ENCODE data around the gene PRKCA. TPM values are rescaled to one million over a fixed set of nuclear protein-coding genes. Genes with fewer than 3 reads are reported as not detected.

Gene PRKCA
- total and polyA plus RNA-seq, 2 experiments from 2014 or later = 6.4 to 35.4 TPM

DNA sequence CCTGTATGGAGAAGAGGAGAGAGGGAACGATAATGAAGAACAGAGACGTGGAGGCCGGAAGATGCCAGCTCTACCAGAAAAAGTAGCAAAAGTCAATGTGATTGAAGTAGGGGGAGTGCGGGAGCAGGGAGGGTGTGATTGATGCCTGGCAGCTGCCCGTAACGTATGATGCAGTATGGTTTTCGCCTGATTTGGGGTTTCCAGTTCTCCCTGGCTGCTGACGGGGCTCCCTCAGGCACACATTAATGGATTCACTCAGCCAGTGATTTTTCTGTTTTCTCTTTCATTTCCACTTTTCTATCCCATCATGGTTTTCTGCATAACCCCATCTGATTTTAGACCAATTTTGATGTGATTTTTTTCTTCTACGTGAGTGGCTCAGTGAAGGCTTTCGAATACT lies 62.1 kb downstream of the PRKCA start:
- no peak overlapping the region for H3K4me3 Mint-ChIP-seq
- Histone ChIP-seq H3K27ac (ENCODE audit: low read depth) (no peak overlapping the region), H3K4me1 (ENCODE audit: insufficient read depth) (peaks cover 24% of the 10 kb centered on the region), H3K4me2 (no peak overlapping the region), H3K4me3 (no peak overlapping the region), H3K79me2 (replicated peaks; ENCODE audit: insufficient read depth) (0 out of 2 replicates have a peak, but pooled peaks cover 3% of the 10 kb centered on the region), H2AFZ (no peak overlapping the region), H3F3A (replicated peaks; ENCODE audit: low read depth) (no peaks in the 10 kb centered on the region), H4K20me1 (replicated peaks; ENCODE audit: insufficient read depth) (no peaks in the 10 kb centered on the region), H3K9me2 (ENCODE audit: insufficient read depth) (no peaks in the 10 kb centered on the region), H3K27me3 (ENCODE audit: insufficient read depth) (no peaks in the 10 kb centered on the region), H3K36me3 (ENCODE audit: insufficient read depth) (no peaks in the 10 kb centered on the region)
- H3K27ac Mint-ChIP-seq = no peak overlapping the region
- H3K9me3 Mint-ChIP-seq = no peaks in the 10 kb centered on the region
- TF ChIP-seq, protein P1, sequence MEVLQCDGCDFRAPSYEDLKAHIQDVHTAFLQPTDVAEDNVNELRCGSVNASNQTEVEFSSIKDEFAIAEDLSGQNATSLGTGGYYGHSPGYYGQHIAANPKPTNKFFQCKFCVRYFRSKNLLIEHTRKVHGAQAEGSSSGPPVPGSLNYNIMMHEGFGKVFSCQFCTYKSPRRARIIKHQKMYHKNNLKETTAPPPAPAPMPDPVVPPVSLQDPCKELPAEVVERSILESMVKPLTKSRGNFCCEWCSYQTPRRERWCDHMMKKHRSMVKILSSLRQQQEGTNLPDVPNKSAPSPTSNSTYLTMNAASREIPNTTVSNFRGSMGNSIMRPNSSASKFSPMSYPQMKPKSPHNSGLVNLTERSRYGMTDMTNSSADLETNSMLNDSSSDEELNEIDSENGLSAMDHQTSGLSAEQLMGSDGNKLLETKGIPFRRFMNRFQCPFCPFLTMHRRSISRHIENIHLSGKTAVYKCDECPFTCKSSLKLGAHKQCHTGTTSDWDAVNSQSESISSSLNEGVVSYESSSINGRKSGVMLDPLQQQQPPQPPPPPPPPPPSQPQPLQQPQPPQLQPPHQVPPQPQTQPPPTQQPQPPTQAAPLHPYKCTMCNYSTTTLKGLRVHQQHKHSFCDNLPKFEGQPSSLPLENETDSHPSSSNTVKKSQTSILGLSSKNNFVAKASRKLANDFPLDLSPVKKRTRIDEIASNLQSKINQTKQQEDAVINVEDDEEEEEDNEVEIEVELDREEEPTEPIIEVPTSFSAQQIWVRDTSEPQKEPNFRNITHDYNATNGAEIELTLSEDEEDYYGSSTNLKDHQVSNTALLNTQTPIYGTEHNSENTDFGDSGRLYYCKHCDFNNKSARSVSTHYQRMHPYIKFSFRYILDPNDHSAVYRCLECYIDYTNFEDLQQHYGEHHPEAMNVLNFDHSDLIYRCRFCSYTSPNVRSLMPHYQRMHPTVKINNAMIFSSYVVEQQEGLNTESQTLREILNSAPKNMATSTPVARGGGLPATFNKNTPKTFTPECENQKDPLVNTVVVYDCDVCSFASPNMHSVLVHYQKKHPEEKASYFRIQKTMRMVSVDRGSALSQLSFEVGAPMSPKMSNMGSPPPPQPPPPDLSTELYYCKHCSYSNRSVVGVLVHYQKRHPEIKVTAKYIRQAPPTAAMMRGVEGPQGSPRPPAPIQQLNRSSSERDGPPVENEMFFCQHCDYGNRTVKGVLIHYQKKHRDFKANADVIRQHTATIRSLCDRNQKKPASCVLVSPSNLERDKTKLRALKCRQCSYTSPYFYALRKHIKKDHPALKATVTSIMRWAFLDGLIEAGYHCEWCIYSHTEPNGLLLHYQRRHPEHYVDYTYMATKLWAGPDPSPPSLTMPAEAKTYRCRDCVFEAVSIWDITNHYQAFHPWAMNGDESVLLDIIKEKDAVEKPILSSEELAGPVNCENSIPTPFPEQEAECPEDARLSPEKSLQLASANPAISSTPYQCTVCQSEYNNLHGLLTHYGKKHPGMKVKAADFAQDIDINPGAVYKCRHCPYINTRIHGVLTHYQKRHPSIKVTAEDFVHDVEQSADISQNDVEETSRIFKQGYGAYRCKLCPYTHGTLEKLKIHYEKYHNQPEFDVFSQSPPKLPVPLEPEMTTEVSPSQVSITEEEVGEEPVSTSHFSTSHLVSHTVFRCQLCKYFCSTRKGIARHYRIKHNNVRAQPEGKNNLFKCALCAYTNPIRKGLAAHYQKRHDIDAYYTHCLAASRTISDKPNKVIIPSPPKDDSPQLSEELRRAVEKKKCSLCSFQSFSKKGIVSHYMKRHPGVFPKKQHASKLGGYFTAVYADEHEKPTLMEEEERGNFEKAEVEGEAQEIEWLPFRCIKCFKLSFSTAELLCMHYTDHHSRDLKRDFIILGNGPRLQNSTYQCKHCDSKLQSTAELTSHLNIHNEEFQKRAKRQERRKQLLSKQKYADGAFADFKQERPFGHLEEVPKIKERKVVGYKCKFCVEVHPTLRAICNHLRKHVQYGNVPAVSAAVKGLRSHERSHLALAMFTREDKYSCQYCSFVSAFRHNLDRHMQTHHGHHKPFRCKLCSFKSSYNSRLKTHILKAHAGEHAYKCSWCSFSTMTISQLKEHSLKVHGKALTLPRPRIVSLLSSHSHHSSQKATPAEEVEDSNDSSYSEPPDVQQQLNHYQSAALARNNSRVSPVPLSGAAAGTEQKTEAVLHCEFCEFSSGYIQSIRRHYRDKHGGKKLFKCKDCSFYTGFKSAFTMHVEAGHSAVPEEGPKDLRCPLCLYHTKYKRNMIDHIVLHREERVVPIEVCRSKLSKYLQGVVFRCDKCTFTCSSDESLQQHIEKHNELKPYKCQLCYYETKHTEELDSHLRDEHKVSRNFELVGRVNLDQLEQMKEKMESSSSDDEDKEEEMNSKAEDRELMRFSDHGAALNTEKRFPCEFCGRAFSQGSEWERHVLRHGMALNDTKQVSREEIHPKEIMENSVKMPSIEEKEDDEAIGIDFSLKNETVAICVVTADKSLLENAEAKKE (CRISPR knock-in tag; IDR thresholded peaks at IDR 0.05) = no peak
- TF ChIP-seq, protein P2, sequence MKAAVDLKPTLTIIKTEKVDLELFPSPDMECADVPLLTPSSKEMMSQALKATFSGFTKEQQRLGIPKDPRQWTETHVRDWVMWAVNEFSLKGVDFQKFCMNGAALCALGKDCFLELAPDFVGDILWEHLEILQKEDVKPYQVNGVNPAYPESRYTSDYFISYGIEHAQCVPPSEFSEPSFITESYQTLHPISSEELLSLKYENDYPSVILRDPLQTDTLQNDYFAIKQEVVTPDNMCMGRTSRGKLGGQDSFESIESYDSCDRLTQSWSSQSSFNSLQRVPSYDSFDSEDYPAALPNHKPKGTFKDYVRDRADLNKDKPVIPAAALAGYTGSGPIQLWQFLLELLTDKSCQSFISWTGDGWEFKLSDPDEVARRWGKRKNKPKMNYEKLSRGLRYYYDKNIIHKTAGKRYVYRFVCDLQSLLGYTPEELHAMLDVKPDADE (IDR thresholded peaks at IDR 0.05) = no peak
- TF ChIP-seq ZNF331 (CRISPR knock-in tag; IDR thresholded peaks at IDR 0.05; ENCODE audit: low read depth) = no peak
- TF ChIP-seq NANOG (IDR thresholded peaks at IDR 0.05; ENCODE audit: borderline replicate concordance) = no peak
- no peak for TF ChIP-seq JUNB (IDR thresholded peaks at IDR 0.05; ENCODE audit: unreplicated experiment)
- TF ChIP-seq EZH2phosphoT487 (IDR thresholded peaks at IDR 0.05; ENCODE audit: unreplicated experiment) = no peak
- TF ChIP-seq ZNF114 (CRISPR knock-in tag; IDR thresholded peaks at IDR 0.05) = no peak
- TF ChIP-seq EZH2 (IDR thresholded peaks at IDR 0.05; ENCODE audit: low read depth, unreplicated experiment) = no peak
- TF ChIP-seq, protein P3, sequence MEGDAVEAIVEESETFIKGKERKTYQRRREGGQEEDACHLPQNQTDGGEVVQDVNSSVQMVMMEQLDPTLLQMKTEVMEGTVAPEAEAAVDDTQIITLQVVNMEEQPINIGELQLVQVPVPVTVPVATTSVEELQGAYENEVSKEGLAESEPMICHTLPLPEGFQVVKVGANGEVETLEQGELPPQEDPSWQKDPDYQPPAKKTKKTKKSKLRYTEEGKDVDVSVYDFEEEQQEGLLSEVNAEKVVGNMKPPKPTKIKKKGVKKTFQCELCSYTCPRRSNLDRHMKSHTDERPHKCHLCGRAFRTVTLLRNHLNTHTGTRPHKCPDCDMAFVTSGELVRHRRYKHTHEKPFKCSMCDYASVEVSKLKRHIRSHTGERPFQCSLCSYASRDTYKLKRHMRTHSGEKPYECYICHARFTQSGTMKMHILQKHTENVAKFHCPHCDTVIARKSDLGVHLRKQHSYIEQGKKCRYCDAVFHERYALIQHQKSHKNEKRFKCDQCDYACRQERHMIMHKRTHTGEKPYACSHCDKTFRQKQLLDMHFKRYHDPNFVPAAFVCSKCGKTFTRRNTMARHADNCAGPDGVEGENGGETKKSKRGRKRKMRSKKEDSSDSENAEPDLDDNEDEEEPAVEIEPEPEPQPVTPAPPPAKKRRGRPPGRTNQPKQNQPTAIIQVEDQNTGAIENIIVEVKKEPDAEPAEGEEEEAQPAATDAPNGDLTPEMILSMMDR (conservative IDR thresholded peaks at IDR 0.05; ENCODE audit: low read depth in 2 of 2) = no peak
- TF ChIP-seq, protein P4, sequence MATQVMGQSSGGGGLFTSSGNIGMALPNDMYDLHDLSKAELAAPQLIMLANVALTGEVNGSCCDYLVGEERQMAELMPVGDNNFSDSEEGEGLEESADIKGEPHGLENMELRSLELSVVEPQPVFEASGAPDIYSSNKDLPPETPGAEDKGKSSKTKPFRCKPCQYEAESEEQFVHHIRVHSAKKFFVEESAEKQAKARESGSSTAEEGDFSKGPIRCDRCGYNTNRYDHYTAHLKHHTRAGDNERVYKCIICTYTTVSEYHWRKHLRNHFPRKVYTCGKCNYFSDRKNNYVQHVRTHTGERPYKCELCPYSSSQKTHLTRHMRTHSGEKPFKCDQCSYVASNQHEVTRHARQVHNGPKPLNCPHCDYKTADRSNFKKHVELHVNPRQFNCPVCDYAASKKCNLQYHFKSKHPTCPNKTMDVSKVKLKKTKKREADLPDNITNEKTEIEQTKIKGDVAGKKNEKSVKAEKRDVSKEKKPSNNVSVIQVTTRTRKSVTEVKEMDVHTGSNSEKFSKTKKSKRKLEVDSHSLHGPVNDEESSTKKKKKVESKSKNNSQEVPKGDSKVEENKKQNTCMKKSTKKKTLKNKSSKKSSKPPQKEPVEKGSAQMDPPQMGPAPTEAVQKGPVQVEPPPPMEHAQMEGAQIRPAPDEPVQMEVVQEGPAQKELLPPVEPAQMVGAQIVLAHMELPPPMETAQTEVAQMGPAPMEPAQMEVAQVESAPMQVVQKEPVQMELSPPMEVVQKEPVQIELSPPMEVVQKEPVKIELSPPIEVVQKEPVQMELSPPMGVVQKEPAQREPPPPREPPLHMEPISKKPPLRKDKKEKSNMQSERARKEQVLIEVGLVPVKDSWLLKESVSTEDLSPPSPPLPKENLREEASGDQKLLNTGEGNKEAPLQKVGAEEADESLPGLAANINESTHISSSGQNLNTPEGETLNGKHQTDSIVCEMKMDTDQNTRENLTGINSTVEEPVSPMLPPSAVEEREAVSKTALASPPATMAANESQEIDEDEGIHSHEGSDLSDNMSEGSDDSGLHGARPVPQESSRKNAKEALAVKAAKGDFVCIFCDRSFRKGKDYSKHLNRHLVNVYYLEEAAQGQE (IDR thresholded peaks at IDR 0.05; ENCODE audit: unreplicated experiment) = no peak
- no peak for TF ChIP-seq POLR2AphosphoS5 (IDR thresholded peaks at IDR 0.05; ENCODE audit: low read depth)
- no peak for TF ChIP-seq STAT1 (IDR thresholded peaks at IDR 0.05; ENCODE audit: unreplicated experiment)
- TF ChIP-seq CREB1 (CRISPR knock-in tag; IDR thresholded peaks at IDR 0.05; ENCODE audit: low read depth) = no peak
- ATAC-seq = no peak; the same call in 2 of the 3 replicates
- no peak for DNase-seq (ENCODE audit: low spot score)
- peaks cover 49% of the 10 kb centered on the region for H3K4me1 Mint-ChIP-seq
- H3K27me3 Mint-ChIP-seq (ENCODE audit: insufficient read depth, low read depth, poor library complexity) = peaks cover 2% of the 10 kb centered on the region
- no peaks in the 10 kb centered on the region for H3K36me3 Mint-ChIP-seq (ENCODE audit: low read depth)
